HG03575 (cell line): ENCODE data around the gene SNRPD1.
"Not testable (repeated sequence)": the region's sequence is repeated elsewhere in the genome, so short reads cannot be mapped to it uniquely, and the experiment has no call there.

Source experiments
- ATAC-seq: cut with Tn5 transposase; IDR thresholded peaks from one replicate; pipeline ENCODE4 v1.9.1; 2021; ENCODE audit not compliant: unreplicated experiment, insufficient number of reproducible peaks, low FRiP score; ENCODE audit errors: extremely low read depth

SNRPD1 gene

GRCh38 chr18:21612125-21613039 lies at the start of gene SNRPD1:
Gene SNRPD1, plus strand, starts transcription at chr18:21612314. Its CDS starts 116 bp downstream, at chr18:21612430.
- ATAC-seq, result peak; percentile 65

GRCh38 chr18:21571772-21572171 lies 40.3 kb upstream of the SNRPD1 start:
- ATAC-seq, result no peak

- no peak for ATAC-seq
These were observed 36.5 kb upstream of the SNRPD1 start for GRCh38 chr18:21575656-21576055.

GRCh38 chr18:21584391-21584790 lies 27.7 kb upstream of the SNRPD1 start:
- no peak for ATAC-seq

GRCh38 chr18:21592361-21592760 lies 19.8 kb upstream of the SNRPD1 start:
- ATAC-seq, result not testable (repeated sequence)

GRCh38 chr18:21593540-21594257 lies 18.4 kb upstream of the SNRPD1 start:
- ATAC-seq, result no peak

- no peak for ATAC-seq
These were observed 14.5 kb upstream of the SNRPD1 start for GRCh38 chr18:21597620-21598019.

- ATAC-seq, result no peak
These were observed 13.2 kb upstream of the SNRPD1 start for GRCh38 chr18:21598726-21599584.

- peak; percentile 7 for ATAC-seq
These were observed 12.3 kb upstream of the SNRPD1 start for GRCh38 chr18:21599585-21600525.

- peak; percentile 72 for ATAC-seq
These were observed 11.3 kb upstream of the SNRPD1 start, which contains the start of gene ESCO1 for GRCh38 chr18:21600526-21601410. Gene ESCO1, minus strand, starts transcription at chr18:21600704. Its CDS starts 25,861 bp downstream, at chr18:21574843.

GRCh38 chr18:21602299-21602587 lies 9.9 kb upstream of the SNRPD1 start:
- no peak for ATAC-seq

- ATAC-seq, result no peak
These were observed 7.4 kb upstream of the SNRPD1 start for GRCh38 chr18:21604671-21605070.

- ATAC-seq, result no peak
These were observed 6.9 kb upstream of the SNRPD1 start for GRCh38 chr18:21605213-21605612.

GRCh38 chr18:21611401-21612124 lies 551 bp upstream of the SNRPD1 start:
- ATAC-seq, result not testable (repeated sequence)

- ATAC-seq, result not testable (repeated sequence)
These were observed 9.5 kb downstream of the SNRPD1 start for GRCh38 chr18:21621640-21622039.

- ATAC-seq, result peak; percentile 85
These were observed 17.1 kb downstream of the SNRPD1 start for GRCh38 chr18:21629089-21629832.
